ENCODE measurements around the gene SHISAL1.

- TF ChIP-seq CTCF (IDR thresholded peaks at IDR 0.05; ENCODE audit: low read depth, low read length) (no peak), EZH2phosphoT487 (IDR thresholded peaks at IDR 0.05; ENCODE audit: low read depth) (no peak)
These were observed 105.4 kb downstream of the SHISAL1 start for GRCh38 chr22:44207173-44207980.

Measured in OCI-LY3 (cell line).